Thyroid gland (tissue), 4 donors: ENCODE data around the gene HEBP1.

ENCODE experiments used
- CTCF ChIP-seq, 6 experiments: fragments of 200-600 bp in 3 of 6; fragments of 450-650 bp in 3 of 6; sonication (generic) in 3 of 6; IDR thresholded peaks; one replicate each; pipeline ENCODE4 v1.5.1; 2016 to 2019; ENCODE audit warnings: antibody characterized with exemption in 6 of 6, mild to moderate bottlenecking in 2 of 6, inconsistent platforms in 1 of 6, moderate library complexity in 1 of 6
- POLR2A ChIP-seq, 2 donors: fragments of 450-650 bp; IDR thresholded peaks; one replicate each; pipeline ENCODE4 v1.6.1; 2017; ENCODE audit warnings: antibody characterized with exemption in 2 of 2, mild to moderate bottlenecking in 2 of 2, moderate library complexity in 1 of 2

GRCh38 chr12:12977231-12977630 lies 22.8 kb downstream of the HEBP1 start:
- no peak for TF ChIP-seq CTCF (IDR thresholded peaks at IDR 0.05)
- TF ChIP-seq POLR2A (IDR thresholded peaks at IDR 0.05), result no peak
